ENCODE data around the gene TMPRSS6. TPM values are rescaled to one million over a fixed set of nuclear protein-coding genes. Genes with fewer than 3 reads are reported as not detected.

TMPRSS6 gene
- total RNA-seq, 4 donors from 2014 or later = not detected

DNA sequence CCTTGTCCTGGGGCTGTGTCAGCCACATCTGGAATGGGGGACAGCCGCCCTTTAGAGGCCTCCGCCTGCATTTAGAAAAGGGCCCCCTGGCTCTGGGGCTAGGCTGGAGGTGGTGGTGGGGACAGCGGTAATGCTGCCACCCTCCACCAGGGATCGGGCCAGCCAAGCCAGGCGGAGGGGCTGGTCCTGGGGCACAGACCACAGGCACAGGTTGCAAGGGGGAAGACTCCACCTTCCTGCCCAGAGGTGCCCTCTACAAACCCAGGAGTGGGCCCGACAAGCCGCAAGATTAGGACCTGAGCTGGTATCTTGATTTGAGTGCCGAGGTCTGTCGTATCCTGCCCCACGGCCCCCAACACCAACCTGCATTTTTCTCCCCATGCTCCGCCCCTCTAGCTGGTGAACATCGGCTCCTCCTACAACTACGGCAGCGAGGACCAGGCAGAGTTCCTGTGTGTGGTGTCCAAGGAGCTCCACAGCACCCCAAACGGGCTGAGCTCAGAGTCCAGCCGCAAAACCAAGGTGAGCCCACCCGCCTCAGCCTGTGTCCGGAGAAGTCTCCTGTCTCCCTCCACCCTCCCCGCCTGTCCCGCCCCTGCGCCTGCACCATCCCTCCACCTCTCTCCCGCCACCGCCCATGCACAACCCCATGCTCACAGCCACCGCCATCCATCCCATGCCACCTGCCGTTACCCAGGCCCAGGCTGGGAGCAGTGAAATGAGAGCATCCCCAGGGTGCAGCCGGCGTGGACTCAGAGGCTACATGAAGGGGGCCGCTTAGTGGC, 50.4 kb downstream of the TMPRSS6 start:
- Histone ChIP-seq H3K27ac (no peak overlapping the region), H3K36me3 (peaks cover 0 to 83% of the 10 kb centered on the region in 2 donors), H3K27me3 (no peaks in the 10 kb centered on the region), H3K9me3 (no peaks in the 10 kb centered on the region), H3K4me3 (no peak overlapping the region), H3K4me1 (peaks cover 0 to 1% (median 0%) of the 10 kb centered on the region in 3 donors)
- no peak for ATAC-seq
- no peak for TF ChIP-seq POLR2A (IDR thresholded peaks at IDR 0.05)
- 70% methylated on average over 2 of the region's 28 CpGs; no CpG with 5 or more reads in 1 of the 2 donors for WGBS, 2 donors (ENCODE audit: low coverage in 1 of 2)

DNA sequence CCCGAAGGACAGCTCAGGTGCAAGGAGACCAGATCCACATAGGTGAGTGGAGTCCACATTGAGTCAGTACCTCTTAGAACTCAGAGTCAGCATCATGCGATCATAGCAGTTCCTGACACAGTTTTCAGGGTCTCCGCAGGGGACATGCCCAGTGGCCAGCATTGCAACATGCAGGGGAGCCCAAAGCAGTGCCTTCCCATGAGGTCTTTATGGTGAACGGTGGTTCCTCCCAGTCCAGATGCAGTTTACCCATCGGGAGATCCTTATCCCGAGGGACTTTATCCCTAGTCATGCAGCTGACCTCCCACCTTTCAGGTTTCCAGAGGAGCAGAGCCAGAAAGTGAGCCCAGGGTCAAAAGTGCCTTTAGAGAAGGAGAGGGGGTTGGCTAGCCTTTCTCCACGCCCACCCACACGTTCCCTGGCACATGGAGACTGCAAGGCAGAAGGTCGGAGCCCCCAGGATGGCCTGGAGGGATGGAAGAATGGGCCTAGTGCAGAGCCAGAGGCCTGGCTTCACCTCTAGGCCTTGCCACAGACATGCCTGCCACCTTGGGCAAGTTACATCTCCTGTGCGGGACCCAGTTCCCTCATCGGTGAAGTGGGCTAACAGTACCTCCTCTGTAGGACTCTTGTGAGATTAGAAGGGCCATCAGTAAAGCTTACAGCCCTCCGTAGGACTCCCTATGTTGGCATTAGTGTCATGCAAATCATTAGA, 51.6 kb downstream of the TMPRSS6 start:
- H3K4me3 ChIP-seq = no peak overlapping the region
- no peak overlapping the region for H3K27ac ChIP-seq
- peaks cover 0 to 80% of the 10 kb centered on the region in 2 donors for H3K36me3 ChIP-seq
- H3K27me3 ChIP-seq = no peaks in the 10 kb centered on the region
- TF ChIP-seq EP300 (IDR thresholded peaks at IDR 0.05) = no peak
- TF ChIP-seq CTCF (IDR thresholded peaks at IDR 0.05) = no peak
- no peak for TF ChIP-seq POLR2AphosphoS5 (IDR thresholded peaks at IDR 0.05)
- no peak for TF ChIP-seq POLR2A (IDR thresholded peaks at IDR 0.05)
- 90 to 100% methylated on average over 1 to 2 of the region's 12 CpGs for WGBS, 2 donors (ENCODE audit: low coverage in 1 of 2)
- H3K9me3 ChIP-seq = no peaks in the 10 kb centered on the region
- no peak for ATAC-seq
- peaks cover 0 to 13% (median 4%) of the 10 kb centered on the region in 3 donors for H3K4me1 ChIP-seq

DNA sequence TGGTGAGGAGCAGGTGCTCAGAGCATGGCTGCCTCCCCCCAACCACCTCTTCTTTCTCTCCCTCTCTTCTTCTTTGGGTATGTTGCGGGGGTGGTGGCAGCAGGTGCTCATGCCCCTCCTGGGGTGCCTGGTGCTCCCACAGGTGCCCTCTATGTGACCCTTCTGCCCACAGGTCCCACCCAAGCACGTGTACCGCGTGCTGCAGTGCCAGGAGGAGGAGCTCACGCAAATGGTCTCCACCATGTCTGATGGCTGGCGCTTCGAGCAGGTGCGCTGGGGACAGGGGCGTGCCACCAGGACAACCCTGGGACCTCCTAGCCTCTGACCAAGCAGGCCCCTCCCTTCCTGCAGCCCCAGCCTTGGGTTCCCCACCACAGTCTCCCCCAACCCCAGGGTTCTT, 52.3 kb downstream of the TMPRSS6 start:
- no peaks in the 10 kb centered on the region for H3K27me3 ChIP-seq
- H3K4me3 ChIP-seq = no peak overlapping the region
- TF ChIP-seq POLR2A (IDR thresholded peaks at IDR 0.05) = no peak
- TF ChIP-seq POLR2AphosphoS5 (IDR thresholded peaks at IDR 0.05) = no peak
- no peak for TF ChIP-seq CTCF (IDR thresholded peaks at IDR 0.05)
- no peak for TF ChIP-seq EP300 (IDR thresholded peaks at IDR 0.05)
- 100% methylated on average over 1 of the region's 9 CpGs; no CpG with 5 or more reads in 1 of the 2 donors for whole genome bisulfite sequencing, 2 donors (ENCODE audit: low coverage in 1 of 2)
- no peaks in the 10 kb centered on the region for H3K9me3 ChIP-seq
- H3K36me3 ChIP-seq = peaks cover 0 to 80% of the 10 kb centered on the region in 2 donors
- H3K27ac ChIP-seq = no peak overlapping the region
- peaks cover 0 to 20% (median 9%) of the 10 kb centered on the region in 3 donors for H3K4me1 ChIP-seq
- ATAC-seq = no peak

- Histone ChIP-seq H3K9me3 (no peaks in the 10 kb centered on the region), H3K4me1 (peaks cover 0 to 29% (median 9%) of the 10 kb centered on the region in 3 donors), H3K4me3 (no peak overlapping the region), H3K27me3 (no peaks in the 10 kb centered on the region), H3K36me3 (peaks cover 0 to 71% of the 10 kb centered on the region in 2 donors), H3K27ac (no peak overlapping the region)
- no peak for ATAC-seq
- WGBS, 2 donors (ENCODE audit: low coverage in 1 of 2) = 95% methylated on average over 11 of the region's 13 CpGs; no CpG with 5 or more reads in 1 of the 2 donors
- TF ChIP-seq POLR2A (IDR thresholded peaks at IDR 0.05) = no peak
- no peak for TF ChIP-seq CTCF (IDR thresholded peaks at IDR 0.05)
- TF ChIP-seq POLR2AphosphoS5 (IDR thresholded peaks at IDR 0.05) = no peak
- no peak for TF ChIP-seq EP300 (IDR thresholded peaks at IDR 0.05)
Measured at GRCh38 chr22:37056246-37056645, 53.3 kb downstream of the TMPRSS6 start.

DNA sequence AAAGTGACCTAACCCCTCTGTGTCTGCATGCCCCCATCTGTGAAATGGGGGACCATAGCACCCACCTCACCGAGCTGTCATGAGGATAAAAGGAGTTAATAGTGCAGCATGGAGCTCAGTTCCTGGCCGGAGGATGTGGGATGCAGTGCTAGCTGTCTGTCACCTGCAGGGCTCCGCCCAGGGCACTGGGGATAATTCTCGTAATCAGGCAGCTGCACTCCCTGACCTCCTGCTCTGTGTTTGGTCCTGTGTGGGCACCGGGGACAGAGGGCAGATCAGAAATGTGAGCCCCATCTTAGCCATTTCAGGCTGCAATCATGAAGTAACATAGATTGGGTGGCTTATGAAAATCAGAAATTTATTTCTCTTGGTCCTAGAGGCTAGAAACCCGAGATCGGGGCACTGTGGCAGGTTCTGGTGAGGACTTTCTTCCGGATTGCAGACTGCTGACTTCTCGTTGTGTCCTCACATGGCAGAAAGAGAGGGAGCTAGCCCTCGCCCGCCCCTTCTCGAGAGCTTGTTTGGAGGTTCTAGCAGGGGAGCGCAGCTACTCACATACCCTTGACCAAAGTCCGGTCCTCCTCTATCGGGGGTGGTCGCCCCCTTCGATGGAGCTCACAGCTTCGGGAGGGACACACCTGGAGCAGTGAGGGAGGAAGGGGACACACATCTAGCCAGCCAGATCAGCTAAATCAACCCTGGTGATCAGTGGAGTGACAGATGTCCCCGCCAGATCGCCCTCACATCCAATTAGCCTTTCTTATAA, 54.7 kb downstream of the TMPRSS6 start:
- 92 to 98% methylated on average over 8 to 10 of the region's 20 CpGs for WGBS, 2 donors (ENCODE audit: low coverage in 1 of 2)
- Histone ChIP-seq H3K27ac (no peak overlapping the region), H3K36me3 (peaks cover 0 to 57% of the 10 kb centered on the region in 2 donors), H3K4me3 (no peak overlapping the region), H3K9me3 (no peaks in the 10 kb centered on the region), H3K4me1 (peaks cover 0 to 33% (median 9%) of the 10 kb centered on the region in 3 donors), H3K27me3 (no peaks in the 10 kb centered on the region)
- TF ChIP-seq POLR2A (IDR thresholded peaks at IDR 0.05) (no peak), POLR2AphosphoS5 (IDR thresholded peaks at IDR 0.05) (no peak), CTCF (IDR thresholded peaks at IDR 0.05) (no peak), EP300 (IDR thresholded peaks at IDR 0.05) (no peak)
- no peak for ATAC-seq
